NCI-H2107 treated with DMSO at 0.1 percent for 48 hours (cell line): ENCODE data around the gene VPS35L.
"Not testable (repeated sequence)": the region's sequence is repeated elsewhere in the genome, so short reads cannot be mapped to it uniquely, and the experiment has no call there.

Experiments used
- DNase-seq: peaks from one replicate; lab custom pipeline; 2025; ENCODE audit not compliant: unreplicated experiment; lab: John Stamatoyannopoulos, UW

The VPS35L gene

DNA sequence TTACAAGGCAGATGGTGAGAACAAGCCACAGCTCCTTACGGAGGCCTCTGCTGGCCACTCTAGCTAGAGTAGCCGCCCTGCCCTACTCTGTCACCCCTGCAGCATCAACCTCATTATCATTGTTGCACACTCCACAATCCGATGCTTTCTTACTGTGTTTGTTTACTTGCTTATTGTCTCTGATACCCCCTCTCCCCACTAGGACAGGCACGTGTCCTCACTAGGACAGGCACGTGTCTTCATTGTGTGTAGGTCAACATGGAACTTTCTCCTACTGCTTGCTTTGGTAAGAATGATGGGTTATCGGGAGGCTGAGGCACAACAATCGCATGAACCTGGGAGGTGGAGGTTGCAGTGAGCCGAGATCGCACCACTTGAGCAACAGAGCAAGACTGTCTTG is 98.6 kb downstream of the VPS35L start:
- no peak for DNase-seq

GRCh38 chr16:19655242-19655777 is 99.8 kb downstream of the VPS35L start:
- peak; percentile 41 for DNase-seq

- no peak for DNase-seq
These were observed 102.3 kb downstream of the VPS35L start for GRCh38 chr16:19657831-19658230.

DNA sequence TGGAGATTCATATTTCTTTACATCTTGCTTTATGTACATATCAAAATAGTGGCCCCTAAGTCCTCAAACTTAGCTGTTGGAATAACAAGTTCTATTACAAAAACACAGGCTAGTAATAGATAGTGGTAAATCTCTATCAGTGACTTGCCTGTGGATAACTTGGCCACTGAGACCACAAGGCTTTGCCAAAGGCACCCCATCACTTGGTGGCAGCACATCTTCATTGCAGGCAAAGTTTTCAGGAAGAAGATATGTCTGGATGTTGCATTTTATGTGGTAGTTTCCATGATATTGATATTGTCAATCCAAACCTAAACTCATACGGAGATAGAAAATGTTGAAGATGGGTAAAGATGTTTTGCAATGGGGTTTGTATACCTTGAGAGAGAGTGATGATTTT is 104.1 kb downstream of the VPS35L start:
- no peak for DNase-seq

DNA sequence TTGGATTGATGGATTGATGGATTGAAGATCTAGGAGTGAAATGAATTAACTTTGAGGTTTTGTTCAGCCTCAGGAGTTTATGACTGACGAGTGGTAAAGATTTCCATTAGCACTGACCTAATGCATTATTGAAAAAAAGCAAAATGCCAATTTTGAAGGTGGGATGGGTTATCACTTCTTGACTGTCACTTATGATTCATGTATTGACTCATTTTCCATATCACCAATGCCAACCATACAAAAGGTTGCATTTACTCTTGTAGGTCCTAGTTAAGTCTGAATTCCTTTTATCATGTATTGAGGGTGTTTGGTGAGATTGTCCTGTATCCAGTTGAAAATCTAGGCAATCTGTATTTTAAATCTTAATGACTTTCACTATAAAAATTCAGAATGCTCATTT is 104.9 kb downstream of the VPS35L start:
- DNase-seq: no peak

DNA sequence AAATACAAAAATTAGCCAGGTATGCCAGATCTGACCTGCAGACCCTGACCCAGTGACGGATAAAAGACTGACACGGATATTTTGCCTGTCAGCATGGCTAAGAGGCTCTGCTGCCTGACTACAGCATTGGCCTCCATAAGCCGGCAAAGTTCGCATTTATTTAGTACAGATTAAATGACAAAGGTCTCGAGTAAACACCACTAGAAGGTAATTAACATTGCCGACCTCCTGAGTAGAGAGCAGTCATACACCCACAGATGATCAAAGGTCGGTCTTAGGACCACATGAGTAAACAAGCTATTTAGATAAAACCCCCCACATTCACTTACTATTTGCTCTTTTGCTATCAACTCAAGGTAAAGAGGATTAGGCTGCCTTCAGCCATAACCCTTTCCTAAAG is 106.8 kb downstream of the VPS35L start:
- no peak for DNase-seq

GRCh38 chr16:19664166-19664565 is 108.7 kb downstream of the VPS35L start:
- DNase-seq: no peak

GRCh38 chr16:19665313-19665712 is 109.8 kb downstream of the VPS35L start:
- not testable (repeated sequence) for DNase-seq

GRCh38 chr16:19666477-19666876 is 111.0 kb downstream of the VPS35L start:
- no peak for DNase-seq

DNA sequence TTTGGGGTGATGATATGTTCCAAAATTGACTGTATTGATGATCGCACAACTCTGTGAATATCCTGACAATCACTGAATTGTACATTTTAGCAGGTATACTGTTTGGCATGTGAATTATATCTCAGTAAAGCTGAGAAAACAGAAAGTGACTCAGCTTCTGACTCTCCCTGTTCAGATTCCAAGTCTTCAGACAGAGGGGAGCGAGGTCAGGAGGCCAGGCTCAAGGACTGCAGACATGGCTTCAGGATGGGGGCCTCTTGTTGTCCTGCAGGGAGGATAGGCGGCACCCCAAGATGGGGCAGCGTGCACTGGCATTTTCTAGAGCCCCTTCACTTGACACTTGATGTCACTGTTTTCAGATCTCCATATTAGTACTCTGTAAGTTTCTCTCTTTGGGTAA is 116.9 kb downstream of the VPS35L start:
- DNase-seq: no peak

GRCh38 chr16:19674485-19674884 is 119.0 kb downstream of the VPS35L start:
- no peak for DNase-seq

DNA sequence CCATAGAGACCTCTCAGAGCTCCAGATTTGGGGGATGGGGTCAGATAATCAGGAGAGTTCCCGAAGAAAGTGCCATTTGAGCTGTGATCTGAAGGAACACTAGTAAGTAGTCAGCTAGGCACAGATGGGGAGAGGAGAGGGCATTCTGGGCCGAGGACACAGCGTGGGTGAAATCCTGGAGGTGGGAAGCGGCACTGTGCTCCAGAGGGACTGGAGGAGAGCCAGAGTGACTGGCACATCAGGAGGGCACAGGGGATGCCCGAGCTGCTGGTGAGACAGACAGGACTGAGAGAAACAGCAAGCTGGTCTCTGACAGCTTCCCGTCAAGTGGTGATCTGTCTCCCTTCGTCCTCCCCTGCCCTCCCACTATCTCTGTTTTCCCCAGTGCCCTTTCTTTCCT is 121.9 kb downstream of the VPS35L start:
- no peak for DNase-seq

DNA sequence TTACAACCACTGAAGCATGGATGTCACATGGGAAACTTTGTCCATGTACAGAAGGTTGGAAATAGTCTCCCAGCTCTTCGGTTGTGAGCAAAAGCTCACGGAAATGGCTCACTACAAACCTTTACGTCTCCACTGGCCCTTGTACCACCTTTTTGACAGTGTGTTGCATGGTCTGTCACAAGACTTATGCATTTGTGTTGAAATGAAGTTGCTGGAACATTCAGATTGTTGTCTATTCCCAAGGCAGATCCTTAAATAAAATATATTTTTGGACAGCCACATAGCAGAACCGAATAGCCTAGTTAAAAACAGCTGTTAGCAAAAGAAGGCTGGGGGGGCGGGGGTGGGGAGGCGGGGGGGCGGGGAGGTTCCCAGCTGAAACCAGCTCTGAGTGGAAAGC is 123.3 kb downstream of the VPS35L start:
- DNase-seq: no peak

GRCh38 chr16:19679281-19679680 is 123.8 kb downstream of the VPS35L start:
- DNase-seq: not testable (repeated sequence)

DNA sequence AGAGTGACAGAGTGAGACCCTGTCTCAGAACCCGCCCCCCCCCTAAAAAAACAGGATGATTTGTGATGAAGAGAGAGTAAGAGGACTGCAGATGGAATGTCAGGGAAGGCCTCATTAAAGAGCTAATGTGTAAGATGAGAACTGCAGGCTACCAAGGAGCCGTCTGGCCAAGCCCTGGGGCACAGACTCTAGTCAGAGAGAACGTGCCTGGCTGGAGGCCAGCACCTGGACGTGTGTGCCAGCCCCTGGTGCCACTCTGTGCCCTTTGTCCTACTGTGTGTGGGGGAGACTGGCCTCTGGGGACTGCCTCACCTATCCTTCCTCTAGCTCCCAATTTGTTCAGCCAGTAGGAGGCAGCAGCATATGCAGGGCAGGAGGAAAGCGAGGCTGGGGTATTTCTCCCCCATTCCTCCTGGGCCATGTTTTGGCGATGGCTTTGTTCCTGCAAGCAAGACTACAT is 125.4 kb downstream of the VPS35L start:
- peak; percentile 12 for DNase-seq

DNA sequence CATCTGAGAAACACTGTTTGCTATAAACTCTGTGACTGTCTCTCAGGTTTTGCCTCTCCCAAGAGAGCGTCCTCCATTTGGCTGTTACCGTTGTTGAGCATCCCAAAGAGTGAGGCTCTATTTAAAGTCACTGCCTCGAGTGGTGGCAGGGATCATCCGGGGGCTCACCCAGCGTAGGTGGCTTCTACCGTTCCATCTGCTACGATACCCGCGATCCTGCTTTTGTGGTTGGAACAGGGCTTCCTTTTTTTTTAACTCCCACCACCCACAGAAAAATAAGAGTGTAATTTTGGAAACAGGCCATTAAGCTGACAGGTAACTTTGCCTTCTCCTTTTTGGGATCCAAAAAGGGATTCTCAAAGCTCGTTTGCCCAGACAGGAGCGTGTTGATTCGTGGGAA is 126.1 kb downstream of the VPS35L start:
- no peak for DNase-seq

DNA sequence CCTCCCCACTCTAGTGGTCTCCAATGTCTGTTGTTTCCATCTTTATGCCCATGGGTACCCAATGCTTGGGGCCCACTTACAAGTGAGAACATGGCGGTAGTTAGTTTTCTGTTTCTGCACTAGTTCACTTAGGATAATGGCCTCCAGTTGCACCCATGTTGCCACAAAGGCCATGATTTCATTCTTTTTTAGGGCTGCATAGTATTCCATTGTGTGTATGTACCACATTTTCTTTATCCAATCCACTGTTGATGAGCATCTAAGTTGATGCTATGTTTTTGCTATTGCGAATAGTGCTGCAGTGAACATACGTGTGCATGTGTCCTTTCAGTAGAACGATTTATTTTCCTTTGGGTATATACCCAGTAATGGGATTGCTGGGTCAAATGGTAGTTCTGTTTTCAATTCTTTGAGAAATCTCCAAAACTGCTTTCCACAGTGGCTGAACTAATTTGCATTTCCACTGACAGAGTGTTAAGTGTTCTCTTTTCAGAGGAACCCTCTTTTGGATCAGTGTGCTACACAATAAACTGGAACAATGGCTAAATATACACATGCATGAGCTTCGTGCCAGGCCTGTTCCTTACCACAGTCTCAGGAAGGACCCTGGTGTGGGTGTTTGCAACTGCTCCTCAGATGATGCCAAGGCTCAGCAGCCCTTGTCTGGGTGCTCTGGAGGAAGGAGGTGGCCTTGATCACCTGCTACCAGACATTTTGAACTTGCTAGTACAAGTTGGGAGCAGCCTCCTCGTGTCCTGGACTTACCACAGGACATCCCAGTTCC is 128.1 kb downstream of the VPS35L start:
- no peak for DNase-seq

GRCh38 chr16:19685176-19685575 is 129.7 kb downstream of the VPS35L start:
- no peak for DNase-seq

- DNase-seq: no peak
These were observed 131.8 kb downstream of the VPS35L start for GRCh38 chr16:19687279-19687678.

DNA sequence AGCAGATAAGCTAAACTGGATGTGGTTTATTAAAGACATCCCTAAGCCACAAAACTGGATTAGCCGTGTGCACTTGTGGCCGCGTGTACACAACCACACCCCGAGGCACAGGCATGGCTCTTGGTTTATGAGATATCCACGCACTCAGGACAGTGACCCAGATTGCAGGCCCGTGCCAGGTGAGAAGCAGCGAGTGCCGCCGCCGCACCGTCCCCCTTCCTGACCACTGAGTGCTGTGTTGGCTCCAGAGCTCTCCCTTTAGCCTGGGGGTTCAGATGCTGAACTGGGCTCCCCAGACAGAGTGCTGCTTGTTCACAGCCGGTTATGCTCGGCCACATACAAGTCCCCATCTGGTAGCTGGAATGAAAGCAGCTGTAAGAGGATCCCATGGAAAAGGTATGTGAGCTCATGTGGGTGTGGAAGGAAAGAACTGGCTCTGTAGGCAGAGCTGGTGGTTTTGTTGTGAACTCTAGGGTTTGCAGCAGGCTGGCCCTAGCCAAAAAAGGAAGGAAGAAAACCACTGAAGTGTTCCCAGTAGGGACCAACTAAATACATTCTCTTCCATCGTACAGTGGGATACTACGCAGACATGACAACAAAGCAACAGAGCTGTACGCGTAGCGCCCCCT is 133.0 kb downstream of the VPS35L start:
- peak; percentile 69 for DNase-seq

DNA sequence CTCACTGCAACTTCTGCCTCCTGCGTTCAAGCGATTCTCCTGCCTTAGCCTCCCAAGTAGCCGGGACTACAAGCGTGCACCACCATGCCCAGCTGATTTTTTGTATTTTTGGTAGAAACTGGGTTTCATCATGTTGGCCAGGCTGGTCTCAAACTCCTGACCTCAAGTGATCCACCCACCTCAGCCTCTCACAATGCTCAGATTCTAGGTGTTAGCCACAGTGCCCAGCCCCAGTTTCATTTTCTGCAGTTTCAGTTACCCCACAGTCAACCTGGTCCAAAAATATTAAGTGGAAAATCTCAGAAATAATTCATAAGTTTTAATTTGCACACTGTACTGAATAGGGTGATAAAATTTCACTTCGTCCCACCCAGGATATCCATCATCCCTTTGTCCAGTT is 133.8 kb downstream of the VPS35L start:
- no peak for DNase-seq

- DNase-seq: no peak
These were observed 134.7 kb downstream of the VPS35L start for GRCh38 chr16:19690196-19690595.
